ENCODE results near the gene DONSON. TPM values are rescaled to one million over a fixed set of nuclear protein-coding genes. Genes with fewer than 3 reads are reported as not detected.

DONSON gene
- total and polyA plus RNA-seq, 2 of the 13 experiments (the other 11 are each of a cell fraction or from before 2014, with no cell fraction given): 35.4 to 63.6 TPM

- TF ChIP-seq, protein P1, sequence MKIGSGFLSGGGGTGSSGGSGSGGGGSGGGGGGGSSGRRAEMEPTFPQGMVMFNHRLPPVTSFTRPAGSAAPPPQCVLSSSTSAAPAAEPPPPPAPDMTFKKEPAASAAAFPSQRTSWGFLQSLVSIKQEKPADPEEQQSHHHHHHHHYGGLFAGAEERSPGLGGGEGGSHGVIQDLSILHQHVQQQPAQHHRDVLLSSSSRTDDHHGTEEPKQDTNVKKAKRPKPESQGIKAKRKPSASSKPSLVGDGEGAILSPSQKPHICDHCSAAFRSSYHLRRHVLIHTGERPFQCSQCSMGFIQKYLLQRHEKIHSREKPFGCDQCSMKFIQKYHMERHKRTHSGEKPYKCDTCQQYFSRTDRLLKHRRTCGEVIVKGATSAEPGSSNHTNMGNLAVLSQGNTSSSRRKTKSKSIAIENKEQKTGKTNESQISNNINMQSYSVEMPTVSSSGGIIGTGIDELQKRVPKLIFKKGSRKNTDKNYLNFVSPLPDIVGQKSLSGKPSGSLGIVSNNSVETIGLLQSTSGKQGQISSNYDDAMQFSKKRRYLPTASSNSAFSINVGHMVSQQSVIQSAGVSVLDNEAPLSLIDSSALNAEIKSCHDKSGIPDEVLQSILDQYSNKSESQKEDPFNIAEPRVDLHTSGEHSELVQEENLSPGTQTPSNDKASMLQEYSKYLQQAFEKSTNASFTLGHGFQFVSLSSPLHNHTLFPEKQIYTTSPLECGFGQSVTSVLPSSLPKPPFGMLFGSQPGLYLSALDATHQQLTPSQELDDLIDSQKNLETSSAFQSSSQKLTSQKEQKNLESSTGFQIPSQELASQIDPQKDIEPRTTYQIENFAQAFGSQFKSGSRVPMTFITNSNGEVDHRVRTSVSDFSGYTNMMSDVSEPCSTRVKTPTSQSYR (CRISPR knock-in tag; IDR thresholded peaks at IDR 0.05; ENCODE audit: borderline replicate concordance): peak; percentile 84
These were observed 44.9 kb downstream of the DONSON start (continued) for GRCh38 chr21:33543505-33544129.

- H3K27me3 ChIP-seq (ENCODE audit: control insufficient read depth in 1 of 2, insufficient read depth in 2 of 2, low read length in 2 of 2): no peaks in the 10 kb centered on the region; a peak in 1 of 5 replicates
- 0% methylated on average over 25 of the region's 57 CpGs for WGBS (ENCODE audit: low lambda C conversion rate)
- in situ Hi-C loops (cut with HindIII; ENCODE audit: extremely low pct_ligation_motif_present, low pct_unique_long_range_greater_than_20kb) (no loop called here), intact Hi-C loops (cut with micrococcal nuclease; ENCODE audit: unreplicated experiment) (loop anchor here (5.0 kb wide), 1 partner anchor 44 kb away; the partner anchor contains the start of gene DONSON)
- ChIA-PET CTCF (ENCODE audit: low intra/inter-chr PET ratio, low total read pairs) (no interaction called here), POLR2A (interaction anchor here (0.6 to 2.7 kb wide), 14 partner anchors 8 to 102 kb away, joined by 3 to 19 read pairs (median 5); partner anchors contain the start of genes DNAJC28, DONSON and TMEM50B)
- peaks cover 26% of the 10 kb centered on the region for H3K4me1 ChIP-seq (ENCODE audit: insufficient read depth, low read length)
- no peak within 1 kb of the TSS for H2AFZ ChIP-seq (ENCODE audit: low read length)
- FAIRE-seq (peak; percentile 83), DNase-seq (ENCODE audit: low spot score) (peak; percentile 96), ATAC-seq (peak; percentile 97)
- peak within 1 kb of the TSS; percentile 89 for H3K4me2 ChIP-seq (ENCODE audit: low read depth, low read length)
- peak within 1 kb of the TSS; percentile 100 for H3K9ac ChIP-seq (ENCODE audit: insufficient read depth, low read depth, low read length)
- H3K4me3 ChIP-seq (replicated peaks in 1 of 3; ENCODE audit: insufficient read depth in 1 of 3, low read depth in 2 of 3, low read length in 3 of 3): peak within 1 kb of the TSS; percentile 85 to 98 (median 91)
- H3K9me3 ChIP-seq (ENCODE audit: low read length): no peaks in the 10 kb centered on the region
- H4K20me1 ChIP-seq (ENCODE audit: insufficient read depth, low read length): peaks cover 41% of the 10 kb centered on the region
- peak within 1 kb of the TSS; percentile 100 for H3K27ac ChIP-seq (ENCODE audit: extremely low read length, insufficient read depth, low read length)
- peaks cover 0 to 23% of the 10 kb centered on the region in 2 experiments; a peak in 4 of 5 replicates for H3K36me3 ChIP-seq (replicated peaks in 1 of 2; ENCODE audit: control insufficient read depth in 1 of 2, insufficient read depth in 2 of 2, low read length in 2 of 2)
- peaks cover 82% of the 10 kb centered on the region for H3K79me2 ChIP-seq (ENCODE audit: insufficient read depth, low read length)
- no TSS peak for BruUV-seq (replicated peaks)
- TF ChIP-seq, protein P1 (CRISPR knock-in tag; IDR thresholded peaks at IDR 0.05; ENCODE audit: borderline replicate concordance): peak; percentile 30; the same call in 1 of the 2 replicates
- TF ChIP-seq SAFB2 (CRISPR knock-in tag; IDR thresholded peaks at IDR 0.05; ENCODE audit: borderline replicate concordance, low read depth): no peak; the same call in 1 of the 2 replicates
- no peak for TF ChIP-seq TEAD2 (CRISPR knock-in tag; IDR thresholded peaks at IDR 0.05)
- TF ChIP-seq ZNF274 (CRISPR knock-in tag; IDR thresholded peaks at IDR 0.05): 0 out of 2 replicates have a peak, but pooled peaks have one; percentile 30
- TF ChIP-seq SNAPC4 (CRISPR knock-in tag; IDR thresholded peaks at IDR 0.05): no peak
These were observed 45.6 kb downstream of the DONSON start, which contains the start of gene SON for GRCh38 chr21:33542640-33543504. SON (plus strand) TSS chr21:33543038; CDS start chr21:33543093, 55 bp downstream.
